Gastrocnemius medialis (tissue), 4 donors: ENCODE results near the gene CXorf58.

Source experiments
- POLR2A ChIP-seq, 2 donors: fragments of 450-650 bp; IDR thresholded peaks; one replicate each; pipeline ENCODE4 v1.6.1; 2017; ENCODE audit warnings: antibody characterized with exemption in 2 of 2, mild to moderate bottlenecking in 2 of 2, moderate library complexity in 2 of 2
- TF ChIP-seq, protein P1 (sequence below), 5 experiments: fragments of 450-650 bp in 3 of 5; fragments of 200-600 bp in 2 of 5; sonication (generic) in 2 of 5; IDR thresholded peaks in 4 of 5; conservative IDR thresholded peaks in 1 of 5; 1 replicate in 4 of 5; 2 replicates in 1 of 5; pipeline ENCODE4 v1.5.1; 2016 to 2019; ENCODE audit warnings: antibody characterized with exemption in 5 of 5, mild to moderate bottlenecking in 3 of 5, moderate library complexity in 3 of 5

DNA sequence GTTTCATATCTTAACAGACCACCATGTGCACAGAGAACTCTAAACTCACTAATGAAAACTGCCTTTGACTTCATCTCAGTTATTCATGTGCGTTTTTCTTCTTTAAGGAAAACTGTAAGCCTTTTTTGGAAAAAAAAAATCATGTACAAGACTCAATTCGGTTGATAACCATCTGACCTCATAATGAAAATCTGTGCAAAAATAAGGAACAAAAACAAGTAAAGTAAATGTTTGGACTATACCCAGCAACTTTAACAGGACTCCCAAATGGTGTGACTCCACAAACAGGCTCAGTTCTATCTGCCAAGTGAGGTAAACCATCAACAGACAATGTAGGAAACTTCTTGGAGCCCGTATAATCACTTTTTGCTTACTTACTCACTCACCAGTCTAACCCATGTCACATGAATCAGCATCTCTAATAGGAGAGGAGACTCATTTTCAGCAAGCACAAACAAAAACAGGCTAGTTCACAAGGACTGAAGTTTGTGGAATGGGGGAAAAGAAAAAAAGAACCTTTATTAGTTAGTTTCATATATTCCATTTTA lies 9.3 kb upstream of the CXorf58 start:
- TF ChIP-seq POLR2A (IDR thresholded peaks at IDR 0.05): no peak
- TF ChIP-seq, protein P1, sequence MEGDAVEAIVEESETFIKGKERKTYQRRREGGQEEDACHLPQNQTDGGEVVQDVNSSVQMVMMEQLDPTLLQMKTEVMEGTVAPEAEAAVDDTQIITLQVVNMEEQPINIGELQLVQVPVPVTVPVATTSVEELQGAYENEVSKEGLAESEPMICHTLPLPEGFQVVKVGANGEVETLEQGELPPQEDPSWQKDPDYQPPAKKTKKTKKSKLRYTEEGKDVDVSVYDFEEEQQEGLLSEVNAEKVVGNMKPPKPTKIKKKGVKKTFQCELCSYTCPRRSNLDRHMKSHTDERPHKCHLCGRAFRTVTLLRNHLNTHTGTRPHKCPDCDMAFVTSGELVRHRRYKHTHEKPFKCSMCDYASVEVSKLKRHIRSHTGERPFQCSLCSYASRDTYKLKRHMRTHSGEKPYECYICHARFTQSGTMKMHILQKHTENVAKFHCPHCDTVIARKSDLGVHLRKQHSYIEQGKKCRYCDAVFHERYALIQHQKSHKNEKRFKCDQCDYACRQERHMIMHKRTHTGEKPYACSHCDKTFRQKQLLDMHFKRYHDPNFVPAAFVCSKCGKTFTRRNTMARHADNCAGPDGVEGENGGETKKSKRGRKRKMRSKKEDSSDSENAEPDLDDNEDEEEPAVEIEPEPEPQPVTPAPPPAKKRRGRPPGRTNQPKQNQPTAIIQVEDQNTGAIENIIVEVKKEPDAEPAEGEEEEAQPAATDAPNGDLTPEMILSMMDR (IDR thresholded peaks at IDR 0.05 in 4 of 5, conservative IDR thresholded peaks at IDR 0.05 in 1 of 5): no peak
